IMR-90 (cell line): ENCODE results near the gene PLCB4.

ENCODE experiments used
- BHLHE40 ChIP-seq: fragments of 150-350 bp; IDR thresholded peaks from 2 replicates; pipeline ENCODE4 v1.6.1; 2016; ENCODE audit warnings: mild to moderate bottlenecking, low read depth, low read length
- CEBPB ChIP-seq: IDR thresholded peaks from 2 replicates; pipeline ENCODE4 v1.6.1; 2012; ENCODE audit warnings: low read depth, low read length, improper control_type of control experiment
- CTCF ChIP-seq: conservative IDR thresholded peaks from 2 replicates; pipeline ENCODE4 v1.5.1; 2012; ENCODE audit warnings: mild to moderate bottlenecking, low read depth, low read length, improper control_type of control experiment
- MAZ ChIP-seq: IDR thresholded peaks from 2 replicates; pipeline ENCODE4 v1.6.1; 2012; ENCODE audit warnings: low read depth, mild to moderate bottlenecking, low read length, improper control_type of control experiment, moderate library complexity, borderline replicate concordance
- POLR2A ChIP-seq: IDR thresholded peaks from 2 replicates; pipeline ENCODE4 v1.6.1; 2012; ENCODE audit warnings: mild to moderate bottlenecking, low read depth, low read length
- SMC3 ChIP-seq: fragments of 150-350 bp; IDR thresholded peaks from 2 replicates; pipeline ENCODE4 v1.6.1; 2016; ENCODE audit warnings: low read depth, mild to moderate bottlenecking, antibody characterized with exemption, low read length, moderate library complexity

GRCh38 chr20:9478771-9479170 is 409.9 kb downstream of the PLCB4 start:
- no peak for TF ChIP-seq CTCF
- no peak for TF ChIP-seq POLR2A
- TF ChIP-seq CEBPB: no peak
- no peak for TF ChIP-seq SMC3
- TF ChIP-seq MAZ: no peak
- TF ChIP-seq BHLHE40: no peak
